K562 (cell line): ENCODE results near the gene KLK10. TPM values are rescaled to one million over a fixed set of nuclear protein-coding genes. Genes with fewer than 3 reads are reported as not detected.

Source experiments
- ATF2 ChIP-seq: sonication (generic); formaldehyde crosslinking; IDR thresholded peaks from 2 replicates; pipeline ENCODE4 v1.8.1; 2022; ENCODE audit warnings: missing genetic modification reagents
- CTBP1 ChIP-seq: fragments of 450-650 bp; IDR thresholded peaks from 2 replicates; pipeline ENCODE4 v1.6.1; 2016; ENCODE audit warnings: borderline replicate concordance
- DDX20 ChIP-seq: fragments of 450-650 bp; IDR thresholded peaks from 2 replicates; pipeline ENCODE4 v1.6.1; 2016; ENCODE audit warnings: missing genetic modification characterization, low read depth, mild to moderate bottlenecking, missing compliant biosample characterization, moderate library complexity
- DIDO1 ChIP-seq: fragments of 450-650 bp; IDR thresholded peaks from 2 replicates; pipeline ENCODE4 v1.6.1; 2016; ENCODE audit warnings: low read depth, missing biosample characterization, missing genetic modification characterization
- DPF2 ChIP-seq: fragments of 450-650 bp; IDR thresholded peaks from 2 replicates; pipeline ENCODE4 v1.6.1; 2016
- E2F1 ChIP-seq: sonication (generic); formaldehyde crosslinking; IDR thresholded peaks from 2 replicates; pipeline ENCODE4 v1.8.1; 2023; ENCODE audit warnings: mild to moderate bottlenecking, missing genetic modification reagents, moderate library complexity
- E2F3 ChIP-seq: fragments of 250-450 bp; sonication (Bioruptor Pico); IDR thresholded peaks from 2 replicates; pipeline ENCODE4 v1.4.0; 2020; ENCODE audit warnings: mild to moderate bottlenecking
- EHMT2 ChIP-seq: fragments of 450-650 bp; IDR thresholded peaks from 2 replicates; pipeline ENCODE4 v1.6.1; 2018; ENCODE audit warnings: antibody characterized with exemption
- HDAC2 ChIP-seq: fragments of 450-650 bp; IDR thresholded peaks from 2 replicates; pipeline ENCODE4 v1.6.1; 2016; ENCODE audit warnings: mild to moderate bottlenecking
- KDM1A ChIP-seq, 2 experiments: fragments of 450-650 bp; IDR thresholded peaks; 2 replicates each; pipeline ENCODE4 v1.6.1; 2016; ENCODE audit warnings: mild to moderate bottlenecking in 2 of 2
- KDM4B ChIP-seq, 2 experiments: fragments of 450-650 bp in 1 of 2; sonication (generic) in 1 of 2; IDR thresholded peaks; 2 replicates each; pipeline ENCODE4 v1.6.1; 2016 to 2017; ENCODE audit warnings: borderline replicate concordance in 2 of 2, antibody characterized with exemption in 1 of 2, low read depth in 1 of 2, mild to moderate bottlenecking in 1 of 2
- KLF10 ChIP-seq: fragments of 250-450 bp; sonication (Bioruptor Pico); IDR thresholded peaks from 2 replicates; pipeline ENCODE4 v1.6.1; 2021; ENCODE audit warnings: matching md5 sums
- NFATC3 ChIP-seq: fragments of 450-650 bp; IDR thresholded peaks from 2 replicates; pipeline ENCODE4 v1.6.1; 2017; ENCODE audit warnings: mild to moderate bottlenecking
- NFE2L1 ChIP-seq: fragments of 450-650 bp; IDR thresholded peaks from 2 replicates; pipeline ENCODE4 v1.6.1; 2016; ENCODE audit warnings: missing genetic modification characterization, low read depth, mild to moderate bottlenecking, missing compliant biosample characterization, moderate library complexity, borderline replicate concordance
- NR2C1 ChIP-seq, 2 experiments: fragments of 450-650 bp; IDR thresholded peaks; 2 replicates each; pipeline ENCODE4 v1.6.1; 2017; ENCODE audit warnings: mild to moderate bottlenecking in 2 of 2, antibody characterized with exemption in 1 of 2, inconsistent platforms in 1 of 2, missing compliant biosample characterization in 1 of 2, missing genetic modification characterization in 1 of 2
- POLR2G ChIP-seq: fragments of 200-400 bp; formaldehyde crosslinking; IDR thresholded peaks from 2 replicates; pipeline ENCODE4 v1.6.1; 2017; ENCODE audit warnings: low read depth, mild to moderate bottlenecking, antibody characterized with exemption, low read length, moderate library complexity
- RREB1 ChIP-seq: fragments of 250-450 bp; sonication (Bioruptor Pico); IDR thresholded peaks from 2 replicates; pipeline ENCODE4 v1.4.0; 2020
- SMAD1 ChIP-seq: fragments of 150-350 bp; IDR thresholded peaks from 2 replicates; pipeline ENCODE4 v1.6.1; 2014; ENCODE audit warnings: low read length, low read depth; ENCODE audit not compliant: partially characterized antibody
- THRB ChIP-seq: fragments of 450-650 bp; formaldehyde crosslinking; conservative IDR thresholded peaks from 2 replicates; pipeline ENCODE4 v1.4.0; 2022; ENCODE audit warnings: mild to moderate bottlenecking, missing genetic modification characterization
- ZNF507 ChIP-seq: conservative IDR thresholded peaks from 2 replicates; pipeline ENCODE4 v1.6.1; 2017; ENCODE audit warnings: missing genetic modification characterization, missing compliant biosample characterization
- ZNF785 ChIP-seq: fragments of 250-450 bp; sonication (Bioruptor Pico); IDR thresholded peaks from 2 replicates; pipeline ENCODE4 v1.4.0; 2020; ENCODE audit warnings: mild to moderate bottlenecking
- polyA plus RNA-seq, 8 experiments: library from polyadenylated mRNA; depleted of rRNA in 4 of 8; stranded (reverse) in 5 of 8; unstranded in 3 of 8; fragments of >200 nt; fragmentation: Nextera tagmentation in 2 of 8; fragmentation: Illumina TruSeq in 1 of 8; extraction: Ambion mirVana in 2 of 8; extraction: Trizol in 1 of 8; gene quantifications; 2 replicates each; pipeline versions ENCODE4 v1.2.1 to v1.2.3, GENCODE V29; 2011 to 2014; ENCODE audit warnings: inconsistent platforms in 1 of 8, missing spikeins in 1 of 8
- total RNA-seq, 7 experiments: library from RNA; depleted of rRNA in 6 of 7; stranded (reverse); fragments of >200 nt in 6 of 7; fragmentation: Illumina TruSeq in 2 of 7; extraction: Trizol in 2 of 7; gene quantifications; 2 replicates each; pipeline versions ENCODE4 v1.2.1 to v1.2.3, GENCODE V29; 2011 to 2021; ENCODE audit warnings: low replicate concordance in 1 of 7

KLK10 gene
- total and polyA plus RNA-seq, 9 of the 15 experiments (the other 6 are each of a cell fraction or from before 2014, with no cell fraction given) = 0.11 TPM; not detected in 8

- TF ChIP-seq ZNF785 (CRISPR knock-in tag) = no peak
- TF ChIP-seq NFATC3 = no peak
- TF ChIP-seq KDM1A (IDR thresholded peaks at IDR 0.05) = peak; percentile 90 to 92
- TF ChIP-seq NFE2L1 (tag) = no peak
- no peak for TF ChIP-seq ZNF507 (tag)
- no peak for TF ChIP-seq POLR2G
- TF ChIP-seq EHMT2 = no peak
- TF ChIP-seq KLF10 (CRISPR knock-in tag) = no peak
- TF ChIP-seq SMAD1 = no peak
- TF ChIP-seq CTBP1 = peak; percentile 99
- TF ChIP-seq KDM4B (IDR thresholded peaks at IDR 0.05; ENCODE audit: borderline replicate concordance in 2 of 2, low read depth in 1 of 2) = no peak
- no peak for TF ChIP-seq DPF2
- TF ChIP-seq E2F1 = no peak
- TF ChIP-seq RREB1 (CRISPR knock-in tag) = peak; percentile 87; the same call in 1 of the 2 replicates
- TF ChIP-seq NR2C1 (IDR thresholded peaks at IDR 0.05) = no peak
- no peak for TF ChIP-seq NR2C1 (tag; IDR thresholded peaks at IDR 0.05)
- TF ChIP-seq ATF2 (CRISPR knock-in tag) = no peak
- no peak for TF ChIP-seq E2F3 (CRISPR knock-in tag)
- TF ChIP-seq THRB (CRISPR knock-in tag) = no peak
- TF ChIP-seq DDX20 (tag) = no peak
- TF ChIP-seq HDAC2 = peak; percentile 77; the same call in 1 of the 2 replicates
- TF ChIP-seq DIDO1 (tag) = no peak
These were observed 12.0 kb downstream of the KLK10 start (continued) for GRCh38 chr19:51007488-51007887.
